ENCODE results near the gene RPS3A. TPM values are rescaled to one million over a fixed set of nuclear protein-coding genes. Genes with fewer than 3 reads are reported as not detected.

RPS3A gene
- total and polyA plus RNA-seq, 2 donors (not counting 1 experiment from before 2014, with no cell fraction given): 1,918 to 2,843 TPM

DNA sequence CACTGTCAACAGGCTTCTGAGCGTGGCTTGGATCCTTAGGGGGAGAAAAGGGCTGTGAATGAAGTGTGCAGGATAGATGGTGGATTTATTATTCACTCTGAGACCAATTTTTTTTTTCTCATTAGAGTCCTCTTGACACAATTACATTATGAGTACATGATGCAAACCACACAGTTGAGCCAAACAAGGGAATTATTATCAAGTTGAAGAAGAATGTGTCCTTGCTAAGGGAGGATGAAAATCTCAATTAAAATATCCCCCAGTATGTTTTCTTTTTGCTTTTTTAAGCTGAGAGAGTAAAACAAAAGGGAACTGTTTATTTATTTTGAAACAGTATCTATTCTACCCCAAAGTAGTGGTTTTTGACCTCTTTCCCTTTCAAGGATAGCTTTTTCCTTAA, 40.4 kb downstream of the RPS3A start:
- no peak overlapping the region for H3K4me3 ChIP-seq (replicated peaks in 1 of 4; ENCODE audit: control extremely low read depth in 1 of 4, insufficient read depth in 1 of 4, low read depth in 3 of 4, low read length in 4 of 4)
- no peaks in the 10 kb centered on the region for H3K9me3 ChIP-seq (ENCODE audit: control insufficient read depth, insufficient read depth, low read depth, low read length)
- TF ChIP-seq, protein P1, sequence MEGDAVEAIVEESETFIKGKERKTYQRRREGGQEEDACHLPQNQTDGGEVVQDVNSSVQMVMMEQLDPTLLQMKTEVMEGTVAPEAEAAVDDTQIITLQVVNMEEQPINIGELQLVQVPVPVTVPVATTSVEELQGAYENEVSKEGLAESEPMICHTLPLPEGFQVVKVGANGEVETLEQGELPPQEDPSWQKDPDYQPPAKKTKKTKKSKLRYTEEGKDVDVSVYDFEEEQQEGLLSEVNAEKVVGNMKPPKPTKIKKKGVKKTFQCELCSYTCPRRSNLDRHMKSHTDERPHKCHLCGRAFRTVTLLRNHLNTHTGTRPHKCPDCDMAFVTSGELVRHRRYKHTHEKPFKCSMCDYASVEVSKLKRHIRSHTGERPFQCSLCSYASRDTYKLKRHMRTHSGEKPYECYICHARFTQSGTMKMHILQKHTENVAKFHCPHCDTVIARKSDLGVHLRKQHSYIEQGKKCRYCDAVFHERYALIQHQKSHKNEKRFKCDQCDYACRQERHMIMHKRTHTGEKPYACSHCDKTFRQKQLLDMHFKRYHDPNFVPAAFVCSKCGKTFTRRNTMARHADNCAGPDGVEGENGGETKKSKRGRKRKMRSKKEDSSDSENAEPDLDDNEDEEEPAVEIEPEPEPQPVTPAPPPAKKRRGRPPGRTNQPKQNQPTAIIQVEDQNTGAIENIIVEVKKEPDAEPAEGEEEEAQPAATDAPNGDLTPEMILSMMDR (conservative IDR thresholded peaks at IDR 0.05 in 1 of 2, IDR thresholded peaks at IDR 0.05 in 1 of 2; ENCODE audit: low read depth in 1 of 2, low read length in 2 of 2): no peak
- TF ChIP-seq EZH2 (IDR thresholded peaks at IDR 0.05; ENCODE audit: low read length, missing control alignments): no peak
- no peaks in the 10 kb centered on the region for H4K20me1 ChIP-seq (ENCODE audit: control insufficient read depth, extremely low read depth, insufficient read depth, low read length)
- H3K79me2 ChIP-seq (ENCODE audit: control insufficient read depth, insufficient read depth, low read length): no peaks in the 10 kb centered on the region
- H3K36me3 ChIP-seq (ENCODE audit: control insufficient read depth, insufficient read depth, low read length): peaks cover 7% of the 10 kb centered on the region
- no peak overlapping the region for H3K9ac ChIP-seq (ENCODE audit: insufficient read depth, low read length)
- no peak overlapping the region for H2AFZ ChIP-seq (ENCODE audit: low read length)
- no peak overlapping the region for H3K27ac ChIP-seq (ENCODE audit: insufficient read depth, low read length)
- DNase-seq (ENCODE audit: low read depth in 2 of 2): peak in 1 of 2 donors; percentile 19
- no peaks in the 10 kb centered on the region for H3K27me3 ChIP-seq (ENCODE audit: control insufficient read depth, insufficient read depth, low read length)
- no peaks in the 10 kb centered on the region for H3K4me1 ChIP-seq (ENCODE audit: control insufficient read depth, extremely low read depth, insufficient read depth, low read length)
- no peak overlapping the region for H3K4me2 ChIP-seq (ENCODE audit: extremely low read depth, insufficient read depth, low read length)

DNA sequence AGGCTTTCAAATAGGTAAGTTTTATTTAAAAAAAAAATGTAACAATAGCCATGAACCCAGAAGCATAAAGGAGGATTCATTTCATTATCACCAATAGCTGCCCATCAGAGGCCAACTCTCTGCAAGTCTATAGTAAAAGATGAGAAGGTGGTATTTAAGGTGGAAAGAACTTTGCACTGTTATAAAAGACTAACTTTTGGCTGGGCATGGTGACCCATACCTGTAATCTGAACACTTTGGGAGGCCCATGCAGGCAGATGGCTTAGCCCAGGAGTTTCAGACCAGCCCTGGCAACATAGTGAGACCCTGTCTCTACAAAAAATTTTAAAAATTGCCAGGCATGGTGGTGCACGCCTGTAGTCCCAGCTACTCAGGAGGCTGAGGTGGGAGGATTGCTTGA, 43.3 kb downstream of the RPS3A start:
- Histone ChIP-seq H3K79me2 (ENCODE audit: control insufficient read depth, insufficient read depth, low read length) (no peaks in the 10 kb centered on the region), H2AFZ (ENCODE audit: low read length) (no peak overlapping the region), H3K4me3 (replicated peaks in 1 of 4; ENCODE audit: control extremely low read depth in 1 of 4, insufficient read depth in 1 of 4, low read depth in 3 of 4, low read length in 4 of 4) (no peak overlapping the region), H4K20me1 (ENCODE audit: control insufficient read depth, extremely low read depth, insufficient read depth, low read length) (no peaks in the 10 kb centered on the region), H3K9ac (ENCODE audit: insufficient read depth, low read length) (no peak overlapping the region), H3K36me3 (ENCODE audit: control insufficient read depth, insufficient read depth, low read length) (peaks cover 8% of the 10 kb centered on the region), H3K9me3 (ENCODE audit: control insufficient read depth, insufficient read depth, low read depth, low read length) (no peaks in the 10 kb centered on the region), H3K4me1 (ENCODE audit: control insufficient read depth, extremely low read depth, insufficient read depth, low read length) (no peaks in the 10 kb centered on the region), H3K27ac (ENCODE audit: insufficient read depth, low read length) (no peak overlapping the region), H3K27me3 (ENCODE audit: control insufficient read depth, insufficient read depth, low read length) (no peaks in the 10 kb centered on the region), H3K4me2 (ENCODE audit: extremely low read depth, insufficient read depth, low read length) (no peak overlapping the region)
- no peak for DNase-seq (ENCODE audit: low read depth in 2 of 2)
- TF ChIP-seq, protein P1 (conservative IDR thresholded peaks at IDR 0.05 in 1 of 2, IDR thresholded peaks at IDR 0.05 in 1 of 2; ENCODE audit: low read depth in 1 of 2, low read length in 2 of 2): no peak
- no peak for TF ChIP-seq EZH2 (IDR thresholded peaks at IDR 0.05; ENCODE audit: low read length, missing control alignments)

DNA sequence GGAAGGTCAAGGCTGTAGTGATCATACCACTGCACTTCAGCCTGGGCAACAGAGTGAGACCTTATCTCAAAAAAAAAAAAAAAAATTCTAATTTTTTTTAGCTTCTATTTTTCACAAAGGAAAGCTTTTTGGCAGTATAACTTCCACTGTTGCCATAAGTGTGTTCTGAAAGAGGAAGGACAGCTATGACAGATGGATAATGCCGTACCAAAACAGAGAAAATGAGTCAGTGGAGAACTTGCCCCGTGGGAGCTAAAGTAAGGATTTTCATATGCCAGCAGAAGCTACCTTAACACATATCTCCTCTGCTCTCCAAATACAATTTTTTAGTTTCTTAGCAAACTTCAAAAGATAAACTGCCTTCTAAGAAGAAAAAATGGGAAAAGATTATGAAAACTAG, 43.7 kb downstream of the RPS3A start:
- Histone ChIP-seq H3K4me3 (replicated peaks in 1 of 4; ENCODE audit: control extremely low read depth in 1 of 4, insufficient read depth in 1 of 4, low read depth in 3 of 4, low read length in 4 of 4) (no peak overlapping the region), H2AFZ (ENCODE audit: low read length) (no peak overlapping the region), H3K9me3 (ENCODE audit: control insufficient read depth, insufficient read depth, low read depth, low read length) (no peaks in the 10 kb centered on the region), H3K79me2 (ENCODE audit: control insufficient read depth, insufficient read depth, low read length) (no peaks in the 10 kb centered on the region), H3K27me3 (ENCODE audit: control insufficient read depth, insufficient read depth, low read length) (no peaks in the 10 kb centered on the region), H3K4me2 (ENCODE audit: extremely low read depth, insufficient read depth, low read length) (no peak overlapping the region), H3K36me3 (ENCODE audit: control insufficient read depth, insufficient read depth, low read length) (peaks cover 8% of the 10 kb centered on the region), H3K27ac (ENCODE audit: insufficient read depth, low read length) (no peak overlapping the region), H4K20me1 (ENCODE audit: control insufficient read depth, extremely low read depth, insufficient read depth, low read length) (no peaks in the 10 kb centered on the region), H3K4me1 (ENCODE audit: control insufficient read depth, extremely low read depth, insufficient read depth, low read length) (no peaks in the 10 kb centered on the region), H3K9ac (ENCODE audit: insufficient read depth, low read length) (no peak overlapping the region)
- TF ChIP-seq, protein P1 (conservative IDR thresholded peaks at IDR 0.05 in 1 of 2, IDR thresholded peaks at IDR 0.05 in 1 of 2; ENCODE audit: low read depth in 1 of 2, low read length in 2 of 2): no peak
- TF ChIP-seq EZH2 (IDR thresholded peaks at IDR 0.05; ENCODE audit: low read length, missing control alignments): no peak
- no peak for DNase-seq (ENCODE audit: low read depth in 2 of 2)

Measured in fibroblast of lung (primary cell).